HepG2 (cell line): ENCODE results near the gene ZNF512B. TPM values are rescaled to one million over a fixed set of nuclear protein-coding genes. Genes with fewer than 3 reads are reported as not detected.

ENCODE experiments used
- ATF3 ChIP-seq: sonication (generic); formaldehyde crosslinking; IDR thresholded peaks from 2 replicates; pipeline ENCODE4 v1.4.0; 2020; ENCODE audit warnings: missing genetic modification reagents
- EZH2 ChIP-seq: conservative IDR thresholded peaks from 2 replicates; pipeline ENCODE4 v1.6.1; 2012; ENCODE audit warnings: mild to moderate bottlenecking, low read depth, low read length, moderate library complexity
- KLF6 ChIP-seq: IDR thresholded peaks from 2 replicates; pipeline ENCODE4 v1.8.0; 2016; ENCODE audit warnings: missing biosample characterization, missing genetic modification reagents
- LCORL ChIP-seq, 2 experiments: fragments of 450-650 bp in 1 of 2; sonication (generic) in 1 of 2; formaldehyde crosslinking in 1 of 2; IDR thresholded peaks; 2 replicates each; pipeline versions ENCODE4 v1.5.0 to v1.6.1; 2017 to 2020; ENCODE audit warnings: antibody characterized with exemption in 1 of 2, missing genetic modification reagents in 1 of 2
- MAFG ChIP-seq: sonication (generic); formaldehyde crosslinking; IDR thresholded peaks from 2 replicates; pipeline ENCODE4 v1.5.1; 2020; ENCODE audit warnings: mild to moderate bottlenecking, missing genetic modification reagents
- NCOR1 ChIP-seq: fragments of 200-600 bp; sonication (generic); IDR thresholded peaks from 2 replicates; pipeline ENCODE4 v1.7.0; 2017; ENCODE audit warnings: antibody characterized with exemption, low read length, borderline replicate concordance
- PAF1 ChIP-seq: IDR thresholded peaks from 2 replicates; pipeline ENCODE4 v1.6.1; 2016; ENCODE audit warnings: missing genetic modification reagents, missing compliant biosample characterization
- PAWR ChIP-seq: sonication (generic); formaldehyde crosslinking; IDR thresholded peaks from 2 replicates; pipeline ENCODE4 v1.4.0; 2020; ENCODE audit warnings: missing genetic modification reagents, mild to moderate bottlenecking, borderline replicate concordance
- SALL2 ChIP-seq: sonication (generic); formaldehyde crosslinking; IDR thresholded peaks from 2 replicates; pipeline ENCODE4 v1.8.1; 2023; ENCODE audit warnings: mild to moderate bottlenecking, missing genetic modification reagents, inconsistent platforms
- TAF1 ChIP-seq: sonication (generic); formaldehyde crosslinking; IDR thresholded peaks from 2 replicates; pipeline ENCODE4 v1.4.0; 2020; ENCODE audit warnings: missing genetic modification reagents
- THAP7 ChIP-seq: sonication (generic); formaldehyde crosslinking; IDR thresholded peaks from 2 replicates; pipeline ENCODE4 v1.8.1; 2023; ENCODE audit warnings: mild to moderate bottlenecking, missing genetic modification reagents
- ZBTB44 ChIP-seq: sonication (generic); formaldehyde crosslinking; IDR thresholded peaks from 2 replicates; pipeline ENCODE4 v1.4.0; 2020; ENCODE audit warnings: missing genetic modification reagents
- ZNF335 ChIP-seq: sonication (generic); formaldehyde crosslinking; IDR thresholded peaks from 2 replicates; pipeline ENCODE4 v1.4.0; 2020; ENCODE audit warnings: missing genetic modification reagents
- ZNF570 ChIP-seq: sonication (generic); formaldehyde crosslinking; IDR thresholded peaks from 2 replicates; pipeline ENCODE4 v1.4.0; 2020; ENCODE audit warnings: mild to moderate bottlenecking, missing genetic modification reagents, borderline replicate concordance
- ZNF670 ChIP-seq: sonication (generic); formaldehyde crosslinking; IDR thresholded peaks from 2 replicates; pipeline ENCODE4 v1.8.0; 2022; ENCODE audit warnings: mild to moderate bottlenecking, missing genetic modification reagents, borderline replicate concordance
- ZNF761 ChIP-seq: sonication (generic); formaldehyde crosslinking; conservative IDR thresholded peaks from 2 replicates; pipeline ENCODE4 v1.4.0; 2020; ENCODE audit warnings: mild to moderate bottlenecking, missing genetic modification reagents
- polyA plus RNA-seq, 8 experiments: library from polyadenylated mRNA; depleted of rRNA in 3 of 8; stranded (reverse) in 7 of 8; unstranded in 1 of 8; fragments of >200 nt; fragmentation: Illumina TruSeq in 4 of 8; extraction: Trizol in 4 of 8; gene quantifications; 2 replicates each; pipeline versions ENCODE4 v1.2.1 to v1.2.3, GENCODE V29; 2011 to 2016; ENCODE audit warnings: low read depth in 4 of 8, missing spikeins in 1 of 8, mixed read lengths in 1 of 8; ENCODE audit not compliant: insufficient read depth in 1 of 8
- total RNA-seq, 5 experiments: library from RNA; depleted of rRNA; stranded (reverse); fragments of >200 nt; fragmentation: Illumina TruSeq; extraction: Trizol; gene quantifications; 2 replicates each; pipeline ENCODE4 v1.2.3, GENCODE V29; 2016; ENCODE audit warnings: low read depth in 1 of 5
- TF ChIP-seq, protein P1 (sequence below): sonication (generic); formaldehyde crosslinking; IDR thresholded peaks from 2 replicates; pipeline ENCODE4 v1.5.1; 2020; ENCODE audit warnings: mild to moderate bottlenecking, missing genetic modification reagents, borderline replicate concordance
- TF ChIP-seq, protein P2 (sequence below): sonication (generic); formaldehyde crosslinking; IDR thresholded peaks from 2 replicates; pipeline ENCODE4 v1.5.1; 2020; ENCODE audit warnings: missing genetic modification reagents, mild to moderate bottlenecking, borderline replicate concordance

The ZNF512B gene
- total and polyA plus RNA-seq, 2 of the 13 experiments (the other 11 are each of a cell fraction or from before 2014, with no cell fraction given) = 11.5 to 30.6 TPM

DNA sequence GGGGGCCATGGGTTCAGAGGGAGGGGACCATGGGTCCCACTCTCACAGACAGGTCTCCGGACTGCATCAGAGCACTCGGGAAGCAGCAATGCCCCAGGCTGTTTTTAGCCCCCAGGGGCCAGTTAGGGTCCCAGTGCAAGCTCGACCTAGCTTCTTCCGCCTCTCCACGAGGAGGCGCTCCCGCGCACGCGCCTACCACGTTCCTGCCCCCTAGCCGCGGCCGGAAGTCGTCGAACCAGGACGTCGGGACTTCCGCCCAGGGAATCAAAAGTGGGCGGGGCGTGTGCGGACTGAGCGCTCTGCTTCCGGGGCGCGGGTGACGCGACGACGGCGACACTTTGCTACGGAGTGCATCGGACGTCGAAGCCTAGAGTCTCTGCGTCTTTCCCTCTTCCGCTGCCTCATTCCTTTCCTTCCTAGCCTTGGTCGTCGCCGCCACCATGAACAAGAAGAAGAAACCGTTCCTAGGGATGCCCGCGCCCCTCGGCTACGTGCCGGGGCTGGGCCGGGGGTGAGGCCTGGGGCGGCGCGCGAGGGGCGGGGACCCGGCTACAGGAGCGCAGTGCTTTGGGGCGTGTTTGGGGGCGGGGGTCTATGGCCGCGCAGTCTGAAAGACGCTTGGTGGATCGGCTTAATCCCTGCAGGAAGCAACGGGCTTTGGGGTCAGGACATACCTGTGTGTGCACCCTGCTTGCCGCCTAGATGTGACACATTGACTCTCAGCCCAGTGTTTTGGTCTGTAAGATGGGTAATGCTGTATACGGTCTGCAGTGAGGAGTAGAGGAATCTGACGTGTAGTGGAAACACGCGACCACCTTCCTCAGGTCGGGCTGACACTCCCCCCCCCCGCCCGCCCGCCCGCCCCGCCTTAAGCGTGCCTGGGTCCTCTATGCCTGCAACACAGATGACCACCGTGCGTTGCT, 11.3 kb upstream of the ZNF512B start, which contains the start of gene PRPF6 (continued):
- TF ChIP-seq, protein P1, sequence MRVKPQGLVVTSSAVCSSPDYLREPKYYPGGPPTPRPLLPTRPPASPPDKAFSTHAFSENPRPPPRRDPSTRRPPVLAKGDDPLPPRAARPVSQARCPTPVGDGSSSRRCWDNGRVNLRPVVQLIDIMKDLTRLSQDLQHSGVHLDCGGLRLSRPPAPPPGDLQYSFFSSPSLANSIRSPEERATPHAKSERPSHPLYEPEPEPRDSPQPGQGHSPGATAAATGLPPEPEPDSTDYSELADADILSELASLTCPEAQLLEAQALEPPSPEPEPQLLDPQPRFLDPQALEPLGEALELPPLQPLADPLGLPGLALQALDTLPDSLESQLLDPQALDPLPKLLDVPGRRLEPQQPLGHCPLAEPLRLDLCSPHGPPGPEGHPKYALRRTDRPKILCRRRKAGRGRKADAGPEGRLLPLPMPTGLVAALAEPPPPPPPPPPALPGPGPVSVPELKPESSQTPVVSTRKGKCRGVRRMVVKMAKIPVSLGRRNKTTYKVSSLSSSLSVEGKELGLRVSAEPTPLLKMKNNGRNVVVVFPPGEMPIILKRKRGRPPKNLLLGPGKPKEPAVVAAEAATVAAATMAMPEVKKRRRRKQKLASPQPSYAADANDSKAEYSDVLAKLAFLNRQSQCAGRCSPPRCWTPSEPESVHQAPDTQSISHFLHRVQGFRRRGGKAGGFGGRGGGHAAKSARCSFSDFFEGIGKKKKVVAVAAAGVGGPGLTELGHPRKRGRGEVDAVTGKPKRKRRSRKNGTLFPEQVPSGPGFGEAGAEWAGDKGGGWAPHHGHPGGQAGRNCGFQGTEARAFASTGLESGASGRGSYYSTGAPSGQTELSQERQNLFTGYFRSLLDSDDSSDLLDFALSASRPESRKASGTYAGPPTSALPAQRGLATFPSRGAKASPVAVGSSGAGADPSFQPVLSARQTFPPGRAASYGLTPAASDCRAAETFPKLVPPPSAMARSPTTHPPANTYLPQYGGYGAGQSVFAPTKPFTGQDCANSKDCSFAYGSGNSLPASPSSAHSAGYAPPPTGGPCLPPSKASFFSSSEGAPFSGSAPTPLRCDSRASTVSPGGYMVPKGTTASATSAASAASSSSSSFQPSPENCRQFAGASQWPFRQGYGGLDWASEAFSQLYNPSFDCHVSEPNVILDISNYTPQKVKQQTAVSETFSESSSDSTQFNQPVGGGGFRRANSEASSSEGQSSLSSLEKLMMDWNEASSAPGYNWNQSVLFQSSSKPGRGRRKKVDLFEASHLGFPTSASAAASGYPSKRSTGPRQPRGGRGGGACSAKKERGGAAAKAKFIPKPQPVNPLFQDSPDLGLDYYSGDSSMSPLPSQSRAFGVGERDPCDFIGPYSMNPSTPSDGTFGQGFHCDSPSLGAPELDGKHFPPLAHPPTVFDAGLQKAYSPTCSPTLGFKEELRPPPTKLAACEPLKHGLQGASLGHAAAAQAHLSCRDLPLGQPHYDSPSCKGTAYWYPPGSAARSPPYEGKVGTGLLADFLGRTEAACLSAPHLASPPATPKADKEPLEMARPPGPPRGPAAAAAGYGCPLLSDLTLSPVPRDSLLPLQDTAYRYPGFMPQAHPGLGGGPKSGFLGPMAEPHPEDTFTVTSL (CRISPR knock-in tag) = peak; percentile 58; the same call in 1 of the 2 replicates
- TF ChIP-seq THAP7 (peak; percentile 93; the same call in 1 of the 2 replicates), ZNF335 (CRISPR knock-in tag) (peak; percentile 90), PAF1 (CRISPR knock-in tag) (peak; percentile 36; the same call in 1 of the 2 replicates), EZH2 (no peak), ZNF570 (CRISPR knock-in tag) (no peak), SALL2 (CRISPR knock-in tag) (peak; percentile 98), PAWR (CRISPR knock-in tag) (no peak), TAF1 (CRISPR knock-in tag) (peak; percentile 92), ZNF761 (CRISPR knock-in tag) (peak; percentile 56; the same call in 1 of the 2 replicates), ZNF670 (CRISPR knock-in tag) (peak; percentile 96), MAFG (CRISPR knock-in tag) (no peak), ATF3 (CRISPR knock-in tag) (peak; percentile 63), LCORL (IDR thresholded peaks at IDR 0.05) (no peak), LCORL (CRISPR knock-in tag; IDR thresholded peaks at IDR 0.05) (peak; percentile 96), KLF6 (peak; percentile 94), ZBTB44 (CRISPR knock-in tag) (peak; percentile 92; the same call in 1 of the 2 replicates), NCOR1 (peak; percentile 66; the same call in 1 of the 2 replicates)
- TF ChIP-seq, protein P2, sequence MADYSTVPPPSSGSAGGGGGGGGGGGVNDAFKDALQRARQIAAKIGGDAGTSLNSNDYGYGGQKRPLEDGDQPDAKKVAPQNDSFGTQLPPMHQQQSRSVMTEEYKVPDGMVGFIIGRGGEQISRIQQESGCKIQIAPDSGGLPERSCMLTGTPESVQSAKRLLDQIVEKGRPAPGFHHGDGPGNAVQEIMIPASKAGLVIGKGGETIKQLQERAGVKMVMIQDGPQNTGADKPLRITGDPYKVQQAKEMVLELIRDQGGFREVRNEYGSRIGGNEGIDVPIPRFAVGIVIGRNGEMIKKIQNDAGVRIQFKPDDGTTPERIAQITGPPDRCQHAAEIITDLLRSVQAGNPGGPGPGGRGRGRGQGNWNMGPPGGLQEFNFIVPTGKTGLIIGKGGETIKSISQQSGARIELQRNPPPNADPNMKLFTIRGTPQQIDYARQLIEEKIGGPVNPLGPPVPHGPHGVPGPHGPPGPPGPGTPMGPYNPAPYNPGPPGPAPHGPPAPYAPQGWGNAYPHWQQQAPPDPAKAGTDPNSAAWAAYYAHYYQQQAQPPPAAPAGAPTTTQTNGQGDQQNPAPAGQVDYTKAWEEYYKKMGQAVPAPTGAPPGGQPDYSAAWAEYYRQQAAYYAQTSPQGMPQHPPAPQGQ = no peak
